ENCODE measurements around the gene RNF141. TPM values are rescaled to one million over a fixed set of nuclear protein-coding genes. Genes with fewer than 3 reads are reported as not detected.

Gene RNF141
- polyA plus RNA-seq, 1 of the 3 experiments (the other 2 are of a cell fraction), result 6.9 TPM

GRCh38 chr11:10564030-10564429 lies 23.0 kb upstream of the RNF141 start:
- no peak for TF ChIP-seq JUND (IDR thresholded peaks at IDR 0.05)
- no peak for TF ChIP-seq GATA2 (CRISPR knock-in tag; IDR thresholded peaks at IDR 0.05)
- no peak for TF ChIP-seq TAF1 (IDR thresholded peaks at IDR 0.05; ENCODE audit: borderline replicate concordance, low read depth, low read length)
- no peak for TF ChIP-seq RFX5 (IDR thresholded peaks at IDR 0.05; ENCODE audit: low read length)
- no peak for TF ChIP-seq USF2 (IDR thresholded peaks at IDR 0.05; ENCODE audit: borderline replicate concordance, low read depth, low read length)
- no peak for TF ChIP-seq FOXJ3 (CRISPR knock-in tag; IDR thresholded peaks at IDR 0.05)
- TF ChIP-seq NRF1 (IDR thresholded peaks at IDR 0.05; ENCODE audit: low read depth, low read length), result no peak
- no peak for TF ChIP-seq ZBTB33 (IDR thresholded peaks at IDR 0.05; ENCODE audit: borderline replicate concordance, low read depth)
- TF ChIP-seq MXI1 (IDR thresholded peaks at IDR 0.05; ENCODE audit: low read depth, low read length), result no peak
- no peak for TF ChIP-seq YY1 (IDR thresholded peaks at IDR 0.05; ENCODE audit: low read depth)
- no peak for TF ChIP-seq USF1 (IDR thresholded peaks at IDR 0.05; ENCODE audit: borderline replicate concordance, low read depth)
- TF ChIP-seq FOSL2 (IDR thresholded peaks at IDR 0.05; ENCODE audit: borderline replicate concordance, low read depth), result no peak
- no peak for TF ChIP-seq GABPA (IDR thresholded peaks at IDR 0.05; ENCODE audit: low read depth)
- no peak for TF ChIP-seq RXRA (IDR thresholded peaks at IDR 0.05; ENCODE audit: borderline replicate concordance, low read depth)
- no peak for TF ChIP-seq SIN3A (IDR thresholded peaks at IDR 0.05; ENCODE audit: borderline replicate concordance, low read depth, low read length)
- TF ChIP-seq MAX (IDR thresholded peaks at IDR 0.05; ENCODE audit: low read depth), result no peak
- no peak for TF ChIP-seq ELF1 (IDR thresholded peaks at IDR 0.05)
- TF ChIP-seq POLR2AphosphoS5 (IDR thresholded peaks at IDR 0.05; ENCODE audit: low read depth, low read length), result no peak
- TF ChIP-seq RAD21 (IDR thresholded peaks at IDR 0.05; ENCODE audit: low read length), result no peak
- TF ChIP-seq RCOR1 (IDR thresholded peaks at IDR 0.05; ENCODE audit: low read length), result no peak
- CTCF ChIA-PET, result interaction anchor here (1.4 to 1.5 kb wide), 3 partner anchors 10 to 91 kb away, joined by 3 to 10 read pairs (median 3); partner anchors contain the start of gene RNF141
- no peaks in the 10 kb centered on the region for H3K9me2 ChIP-seq
- no peaks in the 10 kb centered on the region for H3K9me3 ChIP-seq
- H3F3A ChIP-seq (replicated peaks; ENCODE audit: insufficient read depth), result no peaks in the 10 kb centered on the region
- 47% methylated on average over 3 of the region's 3 CpGs for WGBS (ENCODE audit: low lambda C conversion rate)
- H3K36me3 ChIP-seq (replicated peaks in 1 of 2; ENCODE audit: control insufficient read depth in 1 of 2, insufficient read depth in 2 of 2, low read length in 1 of 2), result no peaks in the 10 kb centered on the region
- H3K9ac ChIP-seq, result no peak overlapping the region
- H2AFZ ChIP-seq (ENCODE audit: low read depth), result no peak overlapping the region
- no peak overlapping the region for H3K27ac ChIP-seq (ENCODE audit: low read depth in 2 of 2, low read length in 1 of 2)
- POLR2A ChIA-PET, result no interaction called here
- no peaks in the 10 kb centered on the region for H3K4me1 ChIP-seq (ENCODE audit: control insufficient read depth in 1 of 2, insufficient read depth in 2 of 2, low read depth in 1 of 2, low read length in 1 of 2)
- no peak for DNase-seq
- no peak overlapping the region for H3K4me3 ChIP-seq (ENCODE audit: low read depth in 2 of 2, low read length in 1 of 2)
- no peaks in the 10 kb centered on the region for H3K79me2 ChIP-seq (ENCODE audit: insufficient read depth)
- no peaks in the 10 kb centered on the region for H4K20me1 ChIP-seq (ENCODE audit: insufficient read depth)
- no peak overlapping the region for H3K4me2 ChIP-seq
- no peaks in the 10 kb centered on the region for H3K27me3 ChIP-seq (ENCODE audit: insufficient read depth)

Data from SK-N-SH (cell line).